SK-N-SH (cell line): ENCODE measurements around the gene CKAP4. TPM values are rescaled to one million over a fixed set of nuclear protein-coding genes. Genes with fewer than 3 reads are reported as not detected.

ENCODE experiments used
- CTCF ChIA-PET: fragments of 300-600, 350-600 bp; formaldehyde crosslinking; extraction: SDS; loops from one replicate; lab custom pipeline; 2021; lab: Yijun Ruan, JAX
- POLR2A ChIA-PET: fragments of 350-600 bp; sonication (Branson Sonifier 250); formaldehyde crosslinking; extraction: SDS; loops from one replicate; lab custom pipeline; 2020; ENCODE audit warnings: antibody characterized with exemption, inconsistent platforms; lab: Yijun Ruan, JAX
- DNase-seq: peaks from one replicate; pipeline ENCODE4 v3.0.0; 2012
- H2AFZ ChIP-seq: fragments of 200-600 bp; sonication (generic); 2 replicates; pipeline ENCODE4 v1.8.1; 2016; ENCODE audit warnings: antibody characterized with exemption, mild to moderate bottlenecking, low read depth
- H3F3A ChIP-seq: fragments of 200-600 bp; sonication (generic); replicated peaks from 2 replicates; pipeline ENCODE3; 2016; ENCODE audit warnings: antibody characterized with exemption, mild to moderate bottlenecking; ENCODE audit not compliant: insufficient read depth
- H3K27ac ChIP-seq, 2 experiments: fragments of 200-500 bp in 1 of 2; fragments of 200-600 bp in 1 of 2; sonication (Bioruptor generic) in 1 of 2; sonication (generic), shearing (Covaris generic) in 1 of 2; 2 replicates each; pipeline versions ENCODE4 v1.5.1 to v1.6.1; 2014 to 2016; ENCODE audit warnings: low read depth in 2 of 2, inconsistent platforms in 1 of 2, low read length in 1 of 2, mild to moderate bottlenecking in 1 of 2, mixed read lengths in 1 of 2
- H3K27me3 ChIP-seq: fragments of 200-600 bp; sonication (generic), shearing (Covaris generic); 2 replicates; pipeline ENCODE4 v1.6.1; 2016; ENCODE audit warnings: mixed run types; ENCODE audit not compliant: insufficient read depth
- H3K36me3 ChIP-seq, 2 experiments: fragments of 200-500 bp in 1 of 2; fragments of 200-600 bp in 1 of 2; sonication (Bioruptor generic) in 1 of 2; sonication (generic) in 1 of 2; replicated peaks in 1 of 2; 2 replicates each; pipeline versions ENCODE3 to v1.5.1; 2014 to 2016; ENCODE audit warnings: low read length in 1 of 2, mild to moderate bottlenecking in 1 of 2; ENCODE audit not compliant: insufficient read depth in 2 of 2, control insufficient read depth in 1 of 2
- H3K4me1 ChIP-seq, 2 experiments: fragments of 200-500 bp in 1 of 2; fragments of 200-600 bp in 1 of 2; sonication (Bioruptor generic) in 1 of 2; sonication (generic), shearing (Covaris generic) in 1 of 2; 2 replicates each; pipeline versions ENCODE4 v1.5.1 to v1.6.1; 2014 to 2016; ENCODE audit warnings: low read depth in 1 of 2, low read length in 1 of 2, mixed run types in 1 of 2; ENCODE audit not compliant: insufficient read depth in 2 of 2, control insufficient read depth in 1 of 2
- H3K4me2 ChIP-seq: fragments of 200-600 bp; sonication (generic), shearing (Covaris generic); 2 replicates; pipeline ENCODE4 v1.6.1; 2017; ENCODE audit warnings: mixed run types
- H3K4me3 ChIP-seq, 2 experiments: fragments of 200-500 bp in 1 of 2; fragments of 200-600 bp in 1 of 2; sonication (Bioruptor generic) in 1 of 2; sonication (generic), shearing (Covaris generic) in 1 of 2; 2 replicates each; pipeline versions ENCODE4 v1.5.1 to v1.8.1; 2014 to 2016; ENCODE audit warnings: low read depth in 2 of 2, inconsistent platforms in 1 of 2, low read length in 1 of 2, mild to moderate bottlenecking in 1 of 2, mixed read lengths in 1 of 2, moderate library complexity in 1 of 2
- H3K79me2 ChIP-seq: fragments of 200-600 bp; sonication (generic); 2 replicates; pipeline ENCODE4 v1.8.1; 2017; ENCODE audit warnings: mild to moderate bottlenecking; ENCODE audit not compliant: insufficient read depth
- H3K9ac ChIP-seq: fragments of 200-600 bp; sonication (generic); 2 replicates; pipeline ENCODE4 v1.6.1; 2017; ENCODE audit warnings: mixed run types
- H3K9me2 ChIP-seq: fragments of 200-600 bp; sonication (generic); 2 replicates; pipeline ENCODE4 v1.6.1; 2017; ENCODE audit warnings: mixed run types
- H3K9me3 ChIP-seq: fragments of 200-600 bp; sonication (generic); 2 replicates; pipeline ENCODE4 v1.6.1; 2017; ENCODE audit warnings: mixed run types, mild to moderate bottlenecking, moderate library complexity
- H4K20me1 ChIP-seq: fragments of 200-600 bp; sonication (generic); 2 replicates; pipeline ENCODE4 v1.6.1; 2017; ENCODE audit warnings: mild to moderate bottlenecking, mixed run types; ENCODE audit not compliant: insufficient read depth
- ELF1 ChIP-seq: IDR thresholded peaks from 2 replicates; pipeline ENCODE4 v1.4.0; 2012
- EP300 ChIP-seq, 2 experiments: IDR thresholded peaks; 2 replicates each; pipeline versions ENCODE4 v1.4.0 to v1.6.1; 2012; ENCODE audit warnings: borderline replicate concordance in 1 of 2, low read depth in 1 of 2, low read length in 1 of 2
- FOSL2 ChIP-seq: IDR thresholded peaks from 2 replicates; pipeline ENCODE4 v1.4.0; 2012; ENCODE audit warnings: low read depth, mild to moderate bottlenecking, moderate library complexity, borderline replicate concordance
- GATA2 ChIP-seq: sonication (generic); formaldehyde crosslinking; IDR thresholded peaks from 2 replicates; pipeline ENCODE4 v1.5.0; 2020; ENCODE audit warnings: mild to moderate bottlenecking, missing genetic modification reagents
- NFIC ChIP-seq: IDR thresholded peaks from 2 replicates; pipeline ENCODE4 v1.4.0; 2012; ENCODE audit warnings: borderline replicate concordance
- NRF1 ChIP-seq: IDR thresholded peaks from 2 replicates; pipeline ENCODE4 v1.6.1; 2012; ENCODE audit warnings: low read depth, mild to moderate bottlenecking, low read length
- RCOR1 ChIP-seq: fragments of 150-350 bp; IDR thresholded peaks from 2 replicates; pipeline ENCODE4 v1.6.1; 2017; ENCODE audit warnings: antibody characterized with exemption, low read length
- SIN3A ChIP-seq: IDR thresholded peaks from 2 replicates; pipeline ENCODE4 v1.6.1; 2012; ENCODE audit warnings: low read depth, mild to moderate bottlenecking, low read length, moderate library complexity, borderline replicate concordance
- TCF12 ChIP-seq: IDR thresholded peaks from 2 replicates; pipeline ENCODE4 v1.4.0; 2012
- WGBS: methylation state at CpG from one replicate; pipeline ENCODE4 v1.1.6; 2017; ENCODE audit warnings: low lambda C conversion rate; 5-methylcytosine and 5-hydroxymethylcytosine counted together
- polyA plus RNA-seq, 3 experiments: library from polyadenylated mRNA; depleted of rRNA; stranded (reverse); fragments of >200 nt; gene quantifications; 2 replicates each; pipeline ENCODE4 v1.2.3, GENCODE V29; 2012
- TF ChIP-seq, protein P1 (sequence below): fragments of 200-600 bp; sonication (generic); IDR thresholded peaks from 2 replicates; pipeline ENCODE4 v1.6.1; 2017; ENCODE audit warnings: antibody characterized with exemption, mild to moderate bottlenecking, moderate library complexity
- TF ChIP-seq, protein P2 (sequence below): IDR thresholded peaks from 2 replicates; pipeline ENCODE4 v1.4.0; 2012; ENCODE audit warnings: low read depth, borderline replicate concordance
- TF ChIP-seq, protein P3 (sequence below): fragments of 150-350 bp; IDR thresholded peaks from 2 replicates; pipeline ENCODE4 v1.6.1; 2017; ENCODE audit warnings: antibody characterized with exemption, low read length, low read depth, borderline replicate concordance

The CKAP4 gene
- polyA plus RNA-seq, 1 of the 3 experiments (the other 2 are of a cell fraction): 113 TPM

DNA sequence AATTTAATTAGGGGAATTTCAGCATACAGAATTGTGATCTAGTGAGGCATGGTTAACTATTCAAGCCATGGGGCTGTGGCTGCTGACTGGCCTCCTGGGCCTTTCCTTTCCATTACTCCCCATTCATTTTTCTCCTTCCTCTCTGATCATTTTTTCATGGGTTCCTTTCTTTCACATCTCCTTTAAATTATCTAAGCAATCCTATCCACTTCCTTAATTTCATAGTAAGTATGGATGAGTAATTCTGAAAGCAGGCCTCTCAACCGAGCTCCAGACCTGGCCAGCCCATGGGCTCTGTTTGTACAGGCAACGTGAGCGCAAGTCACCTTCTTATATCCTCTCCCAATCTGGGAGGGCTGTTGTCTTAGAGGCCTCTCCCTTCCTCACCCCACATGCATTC lies 13.4 kb downstream of the CKAP4 start:
- Histone ChIP-seq H3K4me3 (no peak overlapping the region), H2AFZ (no peak overlapping the region), H3K27me3 (no peaks in the 10 kb centered on the region), H3K4me2 (peak overlapping the region; percentile 5; the same call in 1 of the 2 replicates), H3F3A (peaks cover 36% of the 10 kb centered on the region), H3K9ac (no peak overlapping the region), H3K9me3 (no peaks in the 10 kb centered on the region), H3K79me2 (peaks cover 15% of the 10 kb centered on the region), H3K4me1 (peaks cover 7 to 12% of the 10 kb centered on the region in 2 experiments; a peak in 2 of 4 replicates), H3K9me2 (no peaks in the 10 kb centered on the region), H3K27ac (peak overlapping the region in 1 of 2 experiments; percentile 69; a peak in 2 of 4 replicates), H3K36me3 (peaks cover 16 to 24% of the 10 kb centered on the region in 2 experiments), H4K20me1 (peaks cover 21% of the 10 kb centered on the region)
- CTCF ChIA-PET: interaction anchor here (1.0 to 5.5 kb wide), 2 partner anchors 7 to 11 kb away, joined by 3 to 37 read pairs; no protein-coding TSS in a partner anchor
- TF ChIP-seq NRF1 (no peak), GATA2 (no peak), TCF12 (peak; percentile 23; the same call in 1 of the 2 replicates), NFIC (no peak), ELF1 (no peak), SIN3A (no peak), FOSL2 (peak; percentile 22; the same call in 1 of the 2 replicates), EP300 (IDR thresholded peaks at IDR 0.05; ENCODE audit: borderline replicate concordance in 1 of 2, low read depth in 1 of 2, low read length in 1 of 2) (0 out of 4 replicates have a peak, but pooled peaks of 1 of the 2 experiments have one; percentile 16)
- TF ChIP-seq, protein P1, sequence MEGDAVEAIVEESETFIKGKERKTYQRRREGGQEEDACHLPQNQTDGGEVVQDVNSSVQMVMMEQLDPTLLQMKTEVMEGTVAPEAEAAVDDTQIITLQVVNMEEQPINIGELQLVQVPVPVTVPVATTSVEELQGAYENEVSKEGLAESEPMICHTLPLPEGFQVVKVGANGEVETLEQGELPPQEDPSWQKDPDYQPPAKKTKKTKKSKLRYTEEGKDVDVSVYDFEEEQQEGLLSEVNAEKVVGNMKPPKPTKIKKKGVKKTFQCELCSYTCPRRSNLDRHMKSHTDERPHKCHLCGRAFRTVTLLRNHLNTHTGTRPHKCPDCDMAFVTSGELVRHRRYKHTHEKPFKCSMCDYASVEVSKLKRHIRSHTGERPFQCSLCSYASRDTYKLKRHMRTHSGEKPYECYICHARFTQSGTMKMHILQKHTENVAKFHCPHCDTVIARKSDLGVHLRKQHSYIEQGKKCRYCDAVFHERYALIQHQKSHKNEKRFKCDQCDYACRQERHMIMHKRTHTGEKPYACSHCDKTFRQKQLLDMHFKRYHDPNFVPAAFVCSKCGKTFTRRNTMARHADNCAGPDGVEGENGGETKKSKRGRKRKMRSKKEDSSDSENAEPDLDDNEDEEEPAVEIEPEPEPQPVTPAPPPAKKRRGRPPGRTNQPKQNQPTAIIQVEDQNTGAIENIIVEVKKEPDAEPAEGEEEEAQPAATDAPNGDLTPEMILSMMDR: no peak
- TF ChIP-seq, protein P2, sequence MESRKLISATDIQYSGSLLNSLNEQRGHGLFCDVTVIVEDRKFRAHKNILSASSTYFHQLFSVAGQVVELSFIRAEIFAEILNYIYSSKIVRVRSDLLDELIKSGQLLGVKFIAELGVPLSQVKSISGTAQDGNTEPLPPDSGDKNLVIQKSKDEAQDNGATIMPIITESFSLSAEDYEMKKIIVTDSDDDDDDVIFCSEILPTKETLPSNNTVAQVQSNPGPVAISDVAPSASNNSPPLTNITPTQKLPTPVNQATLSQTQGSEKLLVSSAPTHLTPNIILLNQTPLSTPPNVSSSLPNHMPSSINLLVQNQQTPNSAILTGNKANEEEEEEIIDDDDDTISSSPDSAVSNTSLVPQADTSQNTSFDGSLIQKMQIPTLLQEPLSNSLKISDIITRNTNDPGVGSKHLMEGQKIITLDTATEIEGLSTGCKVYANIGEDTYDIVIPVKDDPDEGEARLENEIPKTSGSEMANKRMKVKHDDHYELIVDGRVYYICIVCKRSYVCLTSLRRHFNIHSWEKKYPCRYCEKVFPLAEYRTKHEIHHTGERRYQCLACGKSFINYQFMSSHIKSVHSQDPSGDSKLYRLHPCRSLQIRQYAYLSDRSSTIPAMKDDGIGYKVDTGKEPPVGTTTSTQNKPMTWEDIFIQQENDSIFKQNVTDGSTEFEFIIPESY: no peak
- TF ChIP-seq, protein P3, sequence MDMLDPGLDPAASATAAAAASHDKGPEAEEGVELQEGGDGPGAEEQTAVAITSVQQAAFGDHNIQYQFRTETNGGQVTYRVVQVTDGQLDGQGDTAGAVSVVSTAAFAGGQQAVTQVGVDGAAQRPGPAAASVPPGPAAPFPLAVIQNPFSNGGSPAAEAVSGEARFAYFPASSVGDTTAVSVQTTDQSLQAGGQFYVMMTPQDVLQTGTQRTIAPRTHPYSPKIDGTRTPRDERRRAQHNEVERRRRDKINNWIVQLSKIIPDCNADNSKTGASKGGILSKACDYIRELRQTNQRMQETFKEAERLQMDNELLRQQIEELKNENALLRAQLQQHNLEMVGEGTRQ: no peak
- POLR2A ChIA-PET: no interaction called here
- 41% methylated on average over 3 of the region's 3 CpGs for WGBS
- no peak for DNase-seq

DNA sequence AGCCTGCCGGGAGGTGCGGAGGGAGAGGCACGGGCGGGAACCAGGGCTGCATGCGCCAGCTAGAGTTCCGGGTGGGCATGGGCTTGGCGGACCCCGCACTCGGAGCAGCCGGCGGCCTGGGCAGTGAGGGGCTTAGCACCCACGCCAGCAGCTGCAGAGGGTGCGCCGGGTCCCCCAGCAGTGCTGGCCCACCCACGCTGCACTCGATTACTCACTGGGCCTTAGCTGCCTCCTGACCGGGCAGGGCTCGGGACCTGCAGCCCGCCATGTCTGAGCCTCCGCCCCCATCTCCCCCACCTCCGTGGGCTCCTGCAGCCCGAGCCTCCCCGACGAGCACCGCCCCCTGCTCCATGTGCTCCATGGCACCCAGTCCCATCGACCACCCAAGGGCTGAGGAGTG lies 14.8 kb downstream of the CKAP4 start:
- H4K20me1 ChIP-seq: peaks cover 6% of the 10 kb centered on the region
- DNase-seq: no peak
- no peak overlapping the region for H3K27ac ChIP-seq
- H3K79me2 ChIP-seq: peaks cover 3% of the 10 kb centered on the region; the same call in 1 of the 2 replicates
- no peaks in the 10 kb centered on the region for H3K27me3 ChIP-seq
- 97% methylated on average over 19 of the region's 26 CpGs for WGBS
- H2AFZ ChIP-seq: no peak overlapping the region
- H3K4me3 ChIP-seq: no peak overlapping the region
- H3K9me3 ChIP-seq: no peaks in the 10 kb centered on the region
- H3K9me2 ChIP-seq: no peaks in the 10 kb centered on the region
- no peak overlapping the region for H3K4me2 ChIP-seq
- H3F3A ChIP-seq: peaks cover 29% of the 10 kb centered on the region
- no peak overlapping the region for H3K9ac ChIP-seq
- CTCF ChIA-PET: no interaction called here
- POLR2A ChIA-PET: no interaction called here
- H3K36me3 ChIP-seq: peaks cover 7 to 9% of the 10 kb centered on the region in 2 experiments
- H3K4me1 ChIP-seq: peaks cover 7 to 12% of the 10 kb centered on the region in 2 experiments; a peak in 2 of 4 replicates
- no peak for TF ChIP-seq NRF1
- no peak for TF ChIP-seq RCOR1
- TF ChIP-seq ELF1: no peak
- TF ChIP-seq, protein P2: no peak
- TF ChIP-seq, protein P1: no peak
